ENCODE data around the gene OTUB1.

The OTUB1 gene

GRCh38 chr11:64007160-64007628, 21.0 kb downstream of the OTUB1 start:
- no peak for DNase-seq (ENCODE audit: low read depth)

- no peak for DNase-seq (ENCODE audit: low read depth)
These were observed 21.5 kb downstream of the OTUB1 start for GRCh38 chr11:64007629-64008282.

- no peak for DNase-seq (ENCODE audit: low read depth)
These were observed 22.2 kb downstream of the OTUB1 start for GRCh38 chr11:64008283-64008913.

GRCh38 chr11:64008914-64009633, 22.8 kb downstream of the OTUB1 start:
- DNase-seq (ENCODE audit: low read depth) = no peak

GRCh38 chr11:64009710-64010109, 23.5 kb downstream of the OTUB1 start:
- no peak for DNase-seq (ENCODE audit: low read depth)

- no peak for DNase-seq (ENCODE audit: low read depth)
These were observed 24.5 kb downstream of the OTUB1 start for GRCh38 chr11:64010783-64011182.

- no peak for DNase-seq (ENCODE audit: low read depth)
These were observed 25.1 kb downstream of the OTUB1 start for GRCh38 chr11:64011371-64011770.

- no peak for DNase-seq (ENCODE audit: low read depth)
These were observed 27.1 kb downstream of the OTUB1 start for GRCh38 chr11:64013141-64013896.

- no peak for DNase-seq (ENCODE audit: low read depth)
These were observed 28.1 kb downstream of the OTUB1 start for GRCh38 chr11:64014356-64014755.

GRCh38 chr11:64015510-64015909, 29.3 kb downstream of the OTUB1 start:
- no peak for DNase-seq (ENCODE audit: low read depth)

- DNase-seq (ENCODE audit: low read depth) = no peak
These were observed 30.0 kb downstream of the OTUB1 start for GRCh38 chr11:64015935-64016845.

GRCh38 chr11:64017945-64018224, 31.6 kb downstream of the OTUB1 start:
- DNase-seq (ENCODE audit: low read depth) = no peak

GRCh38 chr11:64018310-64018709, 32.1 kb downstream of the OTUB1 start:
- no peak for DNase-seq (ENCODE audit: low read depth)

GRCh38 chr11:64019106-64020037, 33.1 kb downstream of the OTUB1 start:
- DNase-seq (ENCODE audit: low read depth) = no peak

GRCh38 chr11:64020976-64021756, 34.9 kb downstream of the OTUB1 start:
- DNase-seq (ENCODE audit: low read depth) = no peak

GRCh38 chr11:64021757-64022093, 35.5 kb downstream of the OTUB1 start:
- DNase-seq (ENCODE audit: low read depth) = no peak

GRCh38 chr11:64022125-64022784, 36.0 kb downstream of the OTUB1 start:
- no peak for DNase-seq (ENCODE audit: low read depth)

GRCh38 chr11:64023712-64024710, 37.8 kb downstream of the OTUB1 start:
- no peak for DNase-seq (ENCODE audit: low read depth)

All from activated gamma-delta T cell treated with anti-CD3 and anti-CD28 coated beads, Interleukin-2, amount 50 U/mL, for 16 hours (primary cell).